GM18868 (cell line): Measurements from ENCODE around the gene MTRR.

ENCODE experiments used
- ATAC-seq: cut with Tn5 transposase; IDR thresholded peaks from one replicate; pipeline ENCODE4 v1.9.1; 2021; ENCODE audit warnings: mild to moderate bottlenecking, moderate library complexity; ENCODE audit not compliant: unreplicated experiment

MTRR gene

GRCh38 chr5:7894439-7894838 lies 25.5 kb downstream of the MTRR start:
- ATAC-seq = no peak

- ATAC-seq = peak; percentile 95
These were observed 25.9 kb downstream of the MTRR start for GRCh38 chr5:7894860-7895259.

GRCh38 chr5:7897014-7897600 lies 28.2 kb downstream of the MTRR start:
- ATAC-seq = peak; percentile 84

- no peak for ATAC-seq
These were observed 33.3 kb downstream of the MTRR start for GRCh38 chr5:7902201-7902600.

- no peak for ATAC-seq
These were observed 34.0 kb downstream of the MTRR start for GRCh38 chr5:7902666-7903625.

GRCh38 chr5:7904170-7904569 lies 35.2 kb downstream of the MTRR start:
- peak; percentile 76 for ATAC-seq

- no peak for ATAC-seq
These were observed 38.7 kb downstream of the MTRR start for GRCh38 chr5:7907612-7908011.

- ATAC-seq = no peak
These were observed 39.4 kb downstream of the MTRR start for GRCh38 chr5:7908317-7908716.

GRCh38 chr5:7910738-7911428 lies 41.9 kb downstream of the MTRR start:
- peak; percentile 88 for ATAC-seq

- ATAC-seq = peak; percentile 35
These were observed 42.5 kb downstream of the MTRR start for GRCh38 chr5:7911429-7911771.

GRCh38 chr5:7916171-7916804 lies 47.3 kb downstream of the MTRR start:
- ATAC-seq = no peak

GRCh38 chr5:7917130-7918123 lies 48.5 kb downstream of the MTRR start:
- ATAC-seq = no peak

- no peak for ATAC-seq
These were observed 57.2 kb downstream of the MTRR start for GRCh38 chr5:7925961-7926695.

- no peak for ATAC-seq
These were observed 57.8 kb downstream of the MTRR start for GRCh38 chr5:7926720-7927119.

- ATAC-seq = peak; percentile 89
These were observed 58.8 kb downstream of the MTRR start for GRCh38 chr5:7927466-7928375.

GRCh38 chr5:7930011-7930410 lies 61.1 kb downstream of the MTRR start:
- no peak for ATAC-seq

- no peak for ATAC-seq
These were observed 72.7 kb downstream of the MTRR start for GRCh38 chr5:7941692-7942091.

- ATAC-seq = no peak
These were observed 78.4 kb downstream of the MTRR start for GRCh38 chr5:7947301-7947700.
